Fibroblast of villous mesenchyme (primary cell): ENCODE results near the gene FBN1. TPM values are rescaled to one million over a fixed set of nuclear protein-coding genes. Genes with fewer than 3 reads are reported as not detected.
A peak's percentile ranks its signal among the peaks of the same experiment; 100 is the strongest.

Experiments used
- DNase-seq: peaks from one replicate; pipeline ENCODE4 v3.0.0-alpha.2; 2010; ENCODE audit warnings: low read depth
- H3K4me3 ChIP-seq: 2 replicates; pipeline ENCODE4 v1.5.1; 2011; ENCODE audit warnings: low read depth, mild to moderate bottlenecking, low read length
- CTCF ChIP-seq: IDR thresholded peaks from 2 replicates; pipeline ENCODE4 v1.5.1; 2012; ENCODE audit warnings: low read depth, mild to moderate bottlenecking, low read length; ENCODE audit not compliant: insufficient read depth
- total RNA-seq: library from RNA; depleted of rRNA; stranded (reverse); fragments of >200 nt; gene quantifications from 2 replicates; pipeline ENCODE4 v1.2.3, GENCODE V29; 2012

Gene FBN1
- total RNA-seq, 1 donor = 333 TPM

- no peak overlapping the region for H3K4me3 ChIP-seq
- DNase-seq = no peak
- TF ChIP-seq CTCF = no peak
Observed at GRCh38 chr15:48415036-48415886, 230.2 kb downstream of the FBN1 start.

GRCh38 chr15:48414015-48414414 is 231.5 kb downstream of the FBN1 start:
- peak; percentile 63 for DNase-seq
- H3K4me3 ChIP-seq = no peak overlapping the region
- TF ChIP-seq CTCF = no peak

GRCh38 chr15:48413304-48413703 is 232.2 kb downstream of the FBN1 start:
- DNase-seq = peak; percentile 70
- H3K4me3 ChIP-seq = no peak overlapping the region
- no peak for TF ChIP-seq CTCF

GRCh38 chr15:48411971-48412591 is 233.4 kb downstream of the FBN1 start:
- no peak overlapping the region for H3K4me3 ChIP-seq
- peak; percentile 53 for DNase-seq
- no peak for TF ChIP-seq CTCF

GRCh38 chr15:48409623-48410022 is 235.9 kb downstream of the FBN1 start:
- DNase-seq = no peak
- no peak for TF ChIP-seq CTCF

GRCh38 chr15:48408327-48408726 is 237.2 kb downstream of the FBN1 start:
- no peak for DNase-seq
- H3K4me3 ChIP-seq = no peak overlapping the region
- TF ChIP-seq CTCF = no peak

More at GRCh38 chr15:48409623-48410022, 235.9 kb downstream of the FBN1 start:
- no peak overlapping the region for H3K4me3 ChIP-seq
